Nephron (organoid): ENCODE results near the gene NLRP13.
"Not testable (repeated sequence)": the region's sequence is repeated elsewhere in the genome, so short reads cannot be mapped to it uniquely, and the experiment has no call there.

Experiments
- H3K27ac Mint-ChIP-seq, 3 experiments: 2 replicates each; pipeline ENCODE4 v1.8.0; 2020; ENCODE audit warnings: mixed read lengths in 3 of 3, mild to moderate bottlenecking in 2 of 3, moderate library complexity in 1 of 3
- H3K27me3 Mint-ChIP-seq: 2 replicates; pipeline ENCODE4 v1.8.0; 2021; ENCODE audit warnings: low read depth, mild to moderate bottlenecking, moderate library complexity, mixed read lengths
- H3K36me3 Mint-ChIP-seq: 2 replicates; pipeline ENCODE4 v1.8.0; 2020; ENCODE audit warnings: low read depth, mixed read lengths
- H3K4me1 Mint-ChIP-seq: 2 replicates; pipeline ENCODE4 v1.8.0; 2020; ENCODE audit warnings: mixed read lengths
- H3K4me3 Mint-ChIP-seq, 3 experiments: 2 replicates each; pipeline ENCODE4 v1.8.0; 2020; ENCODE audit warnings: mild to moderate bottlenecking in 3 of 3, mixed read lengths in 3 of 3, moderate library complexity in 2 of 3
- H3K9me3 Mint-ChIP-seq: 2 replicates; pipeline ENCODE4 v1.8.0; 2020; ENCODE audit warnings: mixed read lengths
- TF ChIP-seq, protein P1 (sequence below), 3 experiments: fragments of 200-600 bp; sonication (generic); IDR thresholded peaks; one replicate each; pipeline ENCODE4 v1.5.0; 2021; ENCODE audit warnings: antibody characterized with exemption in 3 of 3; ENCODE audit not compliant: unreplicated experiment in 3 of 3

NLRP13 gene

DNA sequence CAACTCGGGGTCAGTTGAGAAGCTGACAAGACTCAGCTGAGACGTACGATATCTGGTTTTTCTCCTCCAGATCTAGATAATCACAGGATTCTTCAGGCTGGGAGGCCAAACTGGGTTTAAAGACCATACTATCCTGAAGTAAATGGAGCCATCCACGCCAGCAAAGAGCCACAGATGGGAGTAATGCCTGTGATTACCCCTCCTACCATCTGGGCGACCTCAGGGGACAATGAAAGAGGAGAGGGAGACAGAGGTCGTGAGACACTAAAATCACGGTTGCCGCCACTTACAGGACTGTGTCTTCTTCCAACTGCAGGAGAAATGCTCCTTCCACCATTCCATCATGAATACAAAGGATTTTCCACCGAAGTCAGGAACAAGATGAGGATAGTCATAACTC is 3.1 kb upstream of the NLRP13 start:
- peaks cover 9% of the 10 kb centered on the region for H3K36me3 Mint-ChIP-seq
- no peaks in the 10 kb centered on the region for H3K27me3 Mint-ChIP-seq
- TF ChIP-seq, protein P1, sequence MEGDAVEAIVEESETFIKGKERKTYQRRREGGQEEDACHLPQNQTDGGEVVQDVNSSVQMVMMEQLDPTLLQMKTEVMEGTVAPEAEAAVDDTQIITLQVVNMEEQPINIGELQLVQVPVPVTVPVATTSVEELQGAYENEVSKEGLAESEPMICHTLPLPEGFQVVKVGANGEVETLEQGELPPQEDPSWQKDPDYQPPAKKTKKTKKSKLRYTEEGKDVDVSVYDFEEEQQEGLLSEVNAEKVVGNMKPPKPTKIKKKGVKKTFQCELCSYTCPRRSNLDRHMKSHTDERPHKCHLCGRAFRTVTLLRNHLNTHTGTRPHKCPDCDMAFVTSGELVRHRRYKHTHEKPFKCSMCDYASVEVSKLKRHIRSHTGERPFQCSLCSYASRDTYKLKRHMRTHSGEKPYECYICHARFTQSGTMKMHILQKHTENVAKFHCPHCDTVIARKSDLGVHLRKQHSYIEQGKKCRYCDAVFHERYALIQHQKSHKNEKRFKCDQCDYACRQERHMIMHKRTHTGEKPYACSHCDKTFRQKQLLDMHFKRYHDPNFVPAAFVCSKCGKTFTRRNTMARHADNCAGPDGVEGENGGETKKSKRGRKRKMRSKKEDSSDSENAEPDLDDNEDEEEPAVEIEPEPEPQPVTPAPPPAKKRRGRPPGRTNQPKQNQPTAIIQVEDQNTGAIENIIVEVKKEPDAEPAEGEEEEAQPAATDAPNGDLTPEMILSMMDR (IDR thresholded peaks at IDR 0.05; ENCODE audit: unreplicated experiment in 3 of 3): no peak
- H3K9me3 Mint-ChIP-seq: peaks cover 58% of the 10 kb centered on the region
- H3K4me1 Mint-ChIP-seq: no peaks in the 10 kb centered on the region
- H3K4me3 Mint-ChIP-seq: no peak overlapping the region
- no peak overlapping the region for H3K27ac Mint-ChIP-seq

DNA sequence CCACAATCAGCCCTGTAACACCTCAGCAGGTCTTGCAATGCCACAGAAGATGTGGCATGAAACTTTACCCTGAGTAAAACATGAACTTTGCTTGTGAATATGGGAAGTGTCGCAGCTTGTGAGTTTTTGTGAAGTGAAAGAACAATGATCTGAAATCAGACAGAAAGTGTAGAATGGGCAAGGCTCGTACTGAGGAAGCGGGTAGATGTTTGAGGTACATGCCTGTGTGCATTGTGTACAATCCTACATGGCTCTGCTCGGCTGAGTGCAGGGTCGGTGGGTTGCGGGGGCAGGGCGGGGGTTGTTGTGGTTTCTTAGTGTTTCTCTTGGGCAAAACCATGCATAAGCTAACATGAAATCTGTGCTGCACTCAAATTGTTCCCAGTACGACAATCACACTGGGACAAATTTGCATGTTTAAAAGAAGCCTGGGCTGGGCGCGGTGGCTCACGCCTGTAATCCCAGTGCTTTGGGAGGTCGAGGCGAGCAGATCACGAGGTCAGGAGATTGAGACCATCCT is 1.1 kb downstream of the NLRP13 start:
- Mint-ChIP-seq H3K36me3 (peaks cover 9% of the 10 kb centered on the region), H3K27me3 (no peaks in the 10 kb centered on the region), H3K4me3 (no peak overlapping the region), H3K9me3 (peaks cover 67% of the 10 kb centered on the region), H3K4me1 (no peaks in the 10 kb centered on the region), H3K27ac (no peak overlapping the region)
- TF ChIP-seq, protein P1 (IDR thresholded peaks at IDR 0.05; ENCODE audit: unreplicated experiment in 3 of 3): no peak

DNA sequence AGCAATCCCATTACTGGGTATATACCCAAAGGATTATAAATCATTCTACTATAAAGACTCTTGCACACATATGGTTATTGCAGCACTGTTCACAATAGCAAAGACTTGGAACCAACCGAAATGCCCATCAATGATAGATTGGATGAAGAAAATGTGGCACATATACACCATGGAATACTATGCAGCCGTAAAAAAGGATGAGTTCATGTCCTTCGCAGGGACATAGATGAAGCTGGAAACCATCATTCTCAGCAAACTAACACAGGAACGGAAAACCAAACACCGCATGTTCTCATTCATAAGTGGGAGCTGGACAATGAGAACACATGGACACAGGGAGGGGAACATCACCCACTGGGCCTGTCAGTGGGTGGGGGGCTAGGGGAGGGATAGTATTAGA is 2.9 kb downstream of the NLRP13 start:
- H3K36me3 Mint-ChIP-seq, H3K4me1 Mint-ChIP-seq, H3K4me3 Mint-ChIP-seq, H3K27me3 Mint-ChIP-seq, H3K27ac Mint-ChIP-seq: not testable (repeated sequence)
- peaks cover 67% of the 10 kb centered on the region for H3K9me3 Mint-ChIP-seq

DNA sequence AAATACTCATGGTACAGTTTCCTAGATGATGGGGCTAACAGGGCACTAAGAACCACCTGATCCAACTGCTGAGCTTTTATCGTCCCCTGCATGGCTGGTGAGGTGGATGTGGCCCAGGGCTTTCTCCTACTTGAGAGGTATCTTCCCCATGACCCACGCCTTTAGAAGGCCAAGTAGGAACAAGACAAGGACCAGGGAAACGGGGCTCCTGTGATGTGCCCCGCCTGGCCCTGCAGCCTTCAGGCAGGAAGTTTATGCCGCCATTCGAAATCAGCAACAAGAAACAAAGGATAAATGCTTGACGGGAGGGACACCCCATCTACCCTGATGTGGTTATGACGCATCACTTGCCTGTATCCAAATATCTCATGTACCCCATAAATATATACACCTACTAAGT is 4.1 kb downstream of the NLRP13 start:
- no peaks in the 10 kb centered on the region for H3K4me1 Mint-ChIP-seq
- no peak overlapping the region for H3K4me3 Mint-ChIP-seq
- no peaks in the 10 kb centered on the region for H3K27me3 Mint-ChIP-seq
- TF ChIP-seq, protein P1 (IDR thresholded peaks at IDR 0.05; ENCODE audit: unreplicated experiment in 3 of 3): no peak
- no peak overlapping the region for H3K27ac Mint-ChIP-seq
- H3K36me3 Mint-ChIP-seq: no peaks in the 10 kb centered on the region
- H3K9me3 Mint-ChIP-seq: peaks cover 65% of the 10 kb centered on the region

GRCh38 chr19:55923556-55923955 is 8.6 kb downstream of the NLRP13 start:
- no peaks in the 10 kb centered on the region for H3K4me1 Mint-ChIP-seq
- no peaks in the 10 kb centered on the region for H3K27me3 Mint-ChIP-seq
- H3K27ac Mint-ChIP-seq: no peak overlapping the region
- no peak overlapping the region for H3K4me3 Mint-ChIP-seq
- TF ChIP-seq, protein P1 (IDR thresholded peaks at IDR 0.05; ENCODE audit: unreplicated experiment in 3 of 3): no peak
- no peaks in the 10 kb centered on the region for H3K36me3 Mint-ChIP-seq
- peaks cover 69% of the 10 kb centered on the region for H3K9me3 Mint-ChIP-seq

DNA sequence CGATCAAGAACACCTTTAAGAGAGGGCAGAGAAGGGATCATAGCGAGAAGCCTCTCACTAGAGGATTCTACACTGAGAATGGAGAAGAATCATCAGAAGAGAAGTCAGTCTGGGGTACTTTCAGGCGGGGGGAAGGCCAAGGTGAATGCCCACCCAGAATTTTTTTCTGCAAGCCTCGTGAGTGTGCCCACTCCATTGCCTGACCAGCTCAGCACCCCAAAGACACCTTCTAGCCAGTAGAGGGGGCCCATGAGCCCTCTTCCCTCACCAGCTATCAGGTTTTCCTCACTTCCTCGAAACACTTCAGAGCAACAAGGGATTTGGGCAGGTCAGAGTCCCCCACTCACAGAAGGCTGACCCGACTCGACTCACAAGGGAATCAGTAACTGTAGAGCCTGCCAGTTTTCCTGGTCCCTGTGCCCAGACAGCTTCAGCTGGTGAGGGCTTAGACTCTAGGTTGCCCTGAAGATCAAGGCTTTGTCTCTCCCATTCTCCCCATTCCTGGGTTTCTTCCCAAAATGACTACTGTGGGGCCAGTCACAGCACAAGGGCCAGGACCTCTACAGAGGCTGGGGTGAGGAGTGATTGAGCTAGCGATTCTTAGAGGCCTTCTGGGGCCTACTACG is 18.4 kb downstream of the NLRP13 start:
- Mint-ChIP-seq H3K36me3 (no peaks in the 10 kb centered on the region), H3K27ac (no peak overlapping the region), H3K4me1 (no peaks in the 10 kb centered on the region), H3K4me3 (no peak overlapping the region), H3K9me3 (peaks cover 71% of the 10 kb centered on the region), H3K27me3 (no peaks in the 10 kb centered on the region)
- TF ChIP-seq, protein P1 (IDR thresholded peaks at IDR 0.05; ENCODE audit: unreplicated experiment in 3 of 3): no peak
